Endodermal cell (in vitro differentiated cells): ENCODE data around the gene CAMK2D. TPM values are rescaled to one million over a fixed set of nuclear protein-coding genes. Genes with fewer than 3 reads are reported as not detected.

Experiments used
- DNase-seq: peaks from one replicate; pipeline ENCODE4 v3.0.0-alpha.2; 2017
- H3K27ac ChIP-seq: 2 replicates; pipeline ENCODE4 v1.5.1; 2013; ENCODE audit warnings: mild to moderate bottlenecking, low read depth, low read length, moderate library complexity
- H3K27me3 ChIP-seq: 2 replicates; pipeline ENCODE4 v1.6.1; 2013; ENCODE audit warnings: mild to moderate bottlenecking, low read length, moderate library complexity; ENCODE audit not compliant: insufficient read depth, control insufficient read depth, poor library complexity, severe bottlenecking
- H3K36me3 ChIP-seq: 2 replicates; pipeline ENCODE4 v1.7.0; 2013; ENCODE audit warnings: mild to moderate bottlenecking, low read length, moderate library complexity; ENCODE audit not compliant: control insufficient read depth, insufficient read depth
- H3K4me1 ChIP-seq: one replicate; pipeline ENCODE4 v1.7.0; 2013; ENCODE audit warnings: low read length; ENCODE audit not compliant: control insufficient read depth, insufficient read depth
- H3K4me3 ChIP-seq: 2 replicates; pipeline ENCODE4 v1.5.1; 2013; ENCODE audit warnings: mild to moderate bottlenecking, low read length, moderate library complexity
- H3K9ac ChIP-seq: 2 replicates; pipeline ENCODE4 v1.6.1; 2013; ENCODE audit warnings: mild to moderate bottlenecking, low read length, moderate library complexity; ENCODE audit not compliant: poor library complexity, severe bottlenecking; ENCODE audit errors: extremely low read depth
- H3K9me3 ChIP-seq: 2 replicates; pipeline ENCODE4 v1.6.1; 2013; ENCODE audit warnings: mild to moderate bottlenecking, low read length, moderate library complexity; ENCODE audit not compliant: control insufficient read depth
- H3K27ac Mint-ChIP-seq: 2 replicates; pipeline ENCODE4 v1.8.0; 2020; ENCODE audit warnings: mixed read lengths
- H3K27me3 Mint-ChIP-seq: 2 replicates; pipeline ENCODE4 v1.8.0; 2021; ENCODE audit warnings: mild to moderate bottlenecking, mixed read lengths; ENCODE audit not compliant: insufficient read depth
- H3K36me3 Mint-ChIP-seq: 2 replicates; pipeline ENCODE4 v1.8.0; 2020; ENCODE audit warnings: low read depth, mixed read lengths
- H3K4me1 Mint-ChIP-seq: 2 replicates; pipeline ENCODE4 v1.8.0; 2020; ENCODE audit warnings: mixed read lengths
- H3K4me3 Mint-ChIP-seq: 2 replicates; pipeline ENCODE4 v1.8.0; 2020; ENCODE audit warnings: mild to moderate bottlenecking, moderate library complexity, mixed read lengths
- H3K9me3 Mint-ChIP-seq: 2 replicates; pipeline ENCODE4 v1.8.0; 2020; ENCODE audit warnings: mild to moderate bottlenecking, mixed read lengths
- WGBS, 2 experiments: methylation state at CpG; one replicate each; pipeline versions ENCODE4 v1.1.5 to v1.1.7; 2013; ENCODE audit warnings: missing lambda C conversion rate in 2 of 2, mixed read lengths in 1 of 2; ENCODE audit not compliant: insufficient coverage in 1 of 2, insufficient read length in 1 of 2; 5-methylcytosine and 5-hydroxymethylcytosine counted together
- total RNA-seq, 2 donors: library from RNA; stranded (reverse); fragmentation: NEBNext Ultra II Directional in 1 of 2; extraction: Animal tissue kit (Norgen Biotek cat#: 25700) in 1 of 2; gene quantifications; 2 replicates in 1 of 2; 3 replicates in 1 of 2; pipeline ENCODE4 v1.2.1, GENCODE V29; 2021
- TF ChIP-seq, protein P1 (sequence below): fragments of 200-600 bp; sonication (generic); conservative IDR thresholded peaks from 2 replicates; pipeline ENCODE4 v1.5.0; 2021; ENCODE audit warnings: antibody characterized with exemption, mild to moderate bottlenecking

The CAMK2D gene
- total RNA-seq, 2 donors from 2014 or later, result 91.1 to 120 TPM

DNA sequence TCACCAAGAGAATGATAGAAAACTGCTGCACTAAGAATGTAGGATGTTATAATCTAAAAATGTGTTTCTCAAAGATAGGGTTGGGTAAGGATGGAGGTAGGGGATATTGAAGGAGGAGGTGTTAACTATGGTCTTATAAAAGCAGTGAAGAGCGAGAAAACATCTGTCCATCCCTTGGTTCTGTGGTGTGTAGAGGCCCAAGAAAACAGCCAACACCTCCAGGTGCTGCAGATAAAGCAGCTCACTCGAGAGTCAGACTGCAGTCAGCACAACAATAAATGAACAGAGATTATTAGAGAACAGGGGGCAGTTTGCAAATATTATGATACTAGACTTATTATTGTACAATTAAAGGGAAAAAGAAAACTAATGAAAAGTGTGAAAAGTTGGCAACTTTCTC, 141.5 kb downstream of the CAMK2D start:
- H3K27ac ChIP-seq, result no peak overlapping the region
- Mint-ChIP-seq H3K36me3 (peaks cover 6% of the 10 kb centered on the region), H3K4me1 (peaks cover 13% of the 10 kb centered on the region), H3K9me3 (no peaks in the 10 kb centered on the region), H3K27me3 (no peaks in the 10 kb centered on the region), H3K4me3 (no peak overlapping the region), H3K27ac (no peak overlapping the region)
- no peak for DNase-seq
- TF ChIP-seq, protein P1, sequence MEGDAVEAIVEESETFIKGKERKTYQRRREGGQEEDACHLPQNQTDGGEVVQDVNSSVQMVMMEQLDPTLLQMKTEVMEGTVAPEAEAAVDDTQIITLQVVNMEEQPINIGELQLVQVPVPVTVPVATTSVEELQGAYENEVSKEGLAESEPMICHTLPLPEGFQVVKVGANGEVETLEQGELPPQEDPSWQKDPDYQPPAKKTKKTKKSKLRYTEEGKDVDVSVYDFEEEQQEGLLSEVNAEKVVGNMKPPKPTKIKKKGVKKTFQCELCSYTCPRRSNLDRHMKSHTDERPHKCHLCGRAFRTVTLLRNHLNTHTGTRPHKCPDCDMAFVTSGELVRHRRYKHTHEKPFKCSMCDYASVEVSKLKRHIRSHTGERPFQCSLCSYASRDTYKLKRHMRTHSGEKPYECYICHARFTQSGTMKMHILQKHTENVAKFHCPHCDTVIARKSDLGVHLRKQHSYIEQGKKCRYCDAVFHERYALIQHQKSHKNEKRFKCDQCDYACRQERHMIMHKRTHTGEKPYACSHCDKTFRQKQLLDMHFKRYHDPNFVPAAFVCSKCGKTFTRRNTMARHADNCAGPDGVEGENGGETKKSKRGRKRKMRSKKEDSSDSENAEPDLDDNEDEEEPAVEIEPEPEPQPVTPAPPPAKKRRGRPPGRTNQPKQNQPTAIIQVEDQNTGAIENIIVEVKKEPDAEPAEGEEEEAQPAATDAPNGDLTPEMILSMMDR, result no peak
- H3K9me3 ChIP-seq, result no peaks in the 10 kb centered on the region
- WGBS, 2 experiments, result 99 to 100% methylated on average over 1 to 2 of the region's 2 CpGs
- no peak overlapping the region for H3K9ac ChIP-seq
- no peak overlapping the region for H3K4me3 ChIP-seq
- H3K4me1 ChIP-seq, result no peaks in the 10 kb centered on the region
- peaks cover 27% of the 10 kb centered on the region for H3K36me3 ChIP-seq
- no peaks in the 10 kb centered on the region for H3K27me3 ChIP-seq

DNA sequence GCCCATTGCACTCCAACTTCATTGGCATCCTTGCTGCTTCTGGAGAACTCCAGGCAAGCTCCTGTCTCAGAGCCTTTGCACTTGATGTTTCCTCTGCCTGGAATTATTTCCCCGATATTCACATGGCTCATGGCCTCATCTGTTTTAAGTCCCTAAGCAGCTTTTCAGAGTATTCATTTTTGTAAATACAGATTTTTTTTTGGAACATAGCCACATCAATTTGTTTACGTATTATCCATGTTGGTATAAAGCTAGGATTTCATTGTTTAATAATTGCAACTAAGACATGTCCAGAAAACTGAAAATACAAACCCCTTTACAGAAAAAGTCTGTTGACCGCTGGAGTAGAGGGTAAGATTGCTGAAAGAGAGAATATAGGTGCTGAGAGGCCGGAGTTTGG, 142.0 kb downstream of the CAMK2D start:
- H3K4me1 Mint-ChIP-seq, result peaks cover 18% of the 10 kb centered on the region
- TF ChIP-seq, protein P1, result no peak
- DNase-seq, result no peak

DNA sequence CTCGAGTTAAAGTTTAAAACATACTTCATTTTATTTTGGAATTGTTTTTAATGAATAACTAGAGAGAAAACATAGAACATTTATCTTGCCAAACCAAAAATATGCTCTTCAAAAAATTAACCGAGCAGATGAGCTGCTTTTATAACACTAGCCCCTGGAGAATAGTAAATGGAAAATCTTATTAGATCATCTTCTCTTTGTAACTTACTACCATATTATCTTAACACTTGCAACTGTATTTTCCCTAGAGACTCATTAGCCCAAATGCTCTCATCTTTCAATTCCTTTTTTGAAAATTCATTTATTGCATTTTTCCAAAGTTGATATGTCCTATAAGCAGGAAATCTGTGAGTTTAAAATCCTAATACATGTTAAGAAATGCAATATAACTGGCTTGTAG, 143.3 kb downstream of the CAMK2D start:
- Histone ChIP-seq H3K9ac (no peak overlapping the region), H3K4me3 (no peak overlapping the region), H3K27ac (no peak overlapping the region), H3K36me3 (peaks cover 11% of the 10 kb centered on the region), H3K27me3 (no peaks in the 10 kb centered on the region), H3K9me3 (no peaks in the 10 kb centered on the region), H3K4me1 (peaks cover 3% of the 10 kb centered on the region)
- Mint-ChIP-seq H3K4me1 (peaks cover 24% of the 10 kb centered on the region), H3K27me3 (no peaks in the 10 kb centered on the region), H3K4me3 (no peak overlapping the region), H3K27ac (no peak overlapping the region), H3K9me3 (no peaks in the 10 kb centered on the region), H3K36me3 (peaks cover 8% of the 10 kb centered on the region)
- DNase-seq, result no peak
- WGBS, 2 experiments, result 100% methylated on average over 1 of the region's 2 CpGs; no CpG with 5 or more reads in 1 of the 2 experiments
- TF ChIP-seq, protein P1, result no peak

More for the DNA sequence above, 142.0 kb downstream of the CAMK2D start:
- peaks cover 6% of the 10 kb centered on the region for H3K36me3 Mint-ChIP-seq
- H3K9me3 ChIP-seq, result no peaks in the 10 kb centered on the region
- H3K27ac Mint-ChIP-seq, result no peak overlapping the region
- H3K27me3 Mint-ChIP-seq, result no peaks in the 10 kb centered on the region
- no peak overlapping the region for H3K27ac ChIP-seq
- H3K9me3 Mint-ChIP-seq, result no peaks in the 10 kb centered on the region
- no peak overlapping the region for H3K4me3 Mint-ChIP-seq
- H3K36me3 ChIP-seq, result peaks cover 24% of the 10 kb centered on the region
- H3K27me3 ChIP-seq, result no peaks in the 10 kb centered on the region
- no peak overlapping the region for H3K9ac ChIP-seq
- peaks cover 1% of the 10 kb centered on the region for H3K4me1 ChIP-seq
- no peak overlapping the region for H3K4me3 ChIP-seq
- WGBS, 2 experiments, result 97 to 100% methylated on average over 3 to 4 of the region's 4 CpGs
